GM12878 (cell line): ENCODE data around the gene MRTFB. TPM values are rescaled to one million over a fixed set of nuclear protein-coding genes. Genes with fewer than 3 reads are reported as not detected.

Experiments used
- ATAC-seq: fragments of 200-7000 bp; cut with Tn5 transposase; 3 replicates; pipeline ENCODE4 v1.9.1; 2020; ENCODE audit warnings: mild to moderate bottlenecking, moderate library complexity
- BruUV-seq: library from RNA; stranded (reverse); fragments of 400-500 nt; replicated peaks from 2 replicates; lab custom pipeline; 2021; lab: Mats Ljungman, UMichigan
- CTCF ChIA-PET: fragments of 300-600 bp; sonication (Branson Sonifier 250); formaldehyde crosslinking; extraction: SDS; loops from one replicate; lab custom pipeline; 2021; ENCODE audit warnings: inconsistent platforms; lab: Yijun Ruan, JAX
- POLR2A ChIA-PET: fragments of 350-600 bp; formaldehyde crosslinking; extraction: SDS; loops from one replicate; lab custom pipeline; 2021; ENCODE audit warnings: inconsistent platforms; lab: Charles Lee
- RAD21 ChIA-PET: fragments of 300-600 bp; sonication (Branson Sonifier 250); formaldehyde crosslinking; loops from one replicate; lab custom pipeline; 2023; ENCODE audit warnings: antibody characterized with exemption; ENCODE audit not compliant: unreplicated experiment; lab: Charles Lee
- SMC1A ChIA-PET: fragments of 300-600 bp; sonication (Branson Sonifier 250); formaldehyde crosslinking; loops from one replicate; lab custom pipeline; 2023; ENCODE audit not compliant: unreplicated experiment, uncharacterized antibody; lab: Charles Lee
- DNase-seq: peaks from one replicate; pipeline ENCODE4 v3.0.0-alpha.2; 2011; ENCODE audit warnings: low read depth, low spot score
- FAIRE-seq: peaks from 3 replicates; lab custom pipeline; 2011; peaks lifted over from hg19 to GRCh38; lab: Jason Lieb, UNC
- H2AFZ ChIP-seq: 2 replicates; pipeline ENCODE4 v1.6.0; 2011; ENCODE audit warnings: low read depth, low read length, control low read depth; ENCODE audit not compliant: control insufficient read depth
- H3K27ac ChIP-seq: 2 replicates; pipeline ENCODE4 v1.5.1; 2011; ENCODE audit warnings: control low read depth; ENCODE audit not compliant: control insufficient read depth, insufficient read depth
- H3K27me3 ChIP-seq, 2 experiments: replicated peaks in 1 of 2; 2 replicates each; pipeline versions ENCODE4 v1.6.0 to v1.6.1; 2011; ENCODE audit warnings: low read length in 1 of 2; ENCODE audit not compliant: control insufficient read depth in 2 of 2, insufficient read depth in 2 of 2
- H3K36me3 ChIP-seq, 2 experiments: 2 replicates each; pipeline ENCODE4 v1.5.1; 2011; ENCODE audit warnings: low read length in 1 of 2; ENCODE audit not compliant: control insufficient read depth in 2 of 2, insufficient read depth in 2 of 2
- H3K4me1 ChIP-seq: 2 replicates; pipeline ENCODE4 v1.6.1; 2011; ENCODE audit warnings: mild to moderate bottlenecking, low read length, moderate library complexity, mixed read lengths; ENCODE audit not compliant: control insufficient read depth, insufficient read depth
- H3K4me2 ChIP-seq: 2 replicates; pipeline ENCODE4 v1.6.0; 2011; ENCODE audit warnings: control low read depth; ENCODE audit not compliant: control insufficient read depth, insufficient read depth
- H3K4me3 ChIP-seq: fragments of 200-600 bp; sonication (generic); 2 replicates; pipeline ENCODE4 v1.5.1; 2016
- H3K79me2 ChIP-seq: 2 replicates; pipeline ENCODE4 v1.6.0; 2011; ENCODE audit warnings: low read length; ENCODE audit not compliant: control insufficient read depth, insufficient read depth
- H3K9ac ChIP-seq: 2 replicates; pipeline ENCODE4 v1.8.0; 2011; ENCODE audit warnings: low read length, control low read depth, mixed read lengths; ENCODE audit not compliant: control insufficient read depth, insufficient read depth
- H3K9me3 ChIP-seq: replicated peaks from 3 replicates; pipeline ENCODE4 v1.5.1; 2011; ENCODE audit warnings: mild to moderate bottlenecking, low read length; ENCODE audit not compliant: control insufficient read depth, insufficient read depth
- H4K20me1 ChIP-seq: 2 replicates; pipeline ENCODE4 v1.6.0; 2011; ENCODE audit not compliant: control insufficient read depth, insufficient read depth
- ATF3 ChIP-seq: IDR thresholded peaks from 2 replicates; pipeline ENCODE4 v1.6.1; 2011; ENCODE audit warnings: low read depth, mild to moderate bottlenecking, low read length, moderate library complexity, borderline replicate concordance; ENCODE audit errors: extremely low read depth
- CTCF ChIP-seq, 3 experiments: IDR thresholded peaks in 2 of 3; conservative IDR thresholded peaks in 1 of 3; 2 replicates each; pipeline ENCODE4 v1.5.1; 2011; ENCODE audit warnings: low read depth in 3 of 3, low read length in 3 of 3, mild to moderate bottlenecking in 3 of 3, control low read depth in 2 of 3, moderate library complexity in 2 of 3, inconsistent platforms in 1 of 3, mixed read lengths in 1 of 3; ENCODE audit not compliant: control insufficient read depth in 2 of 3, insufficient read depth in 1 of 3; ENCODE audit errors: extremely low read depth in 1 of 3
- FOXK2 ChIP-seq: fragments of 450-650 bp; IDR thresholded peaks from 2 replicates; pipeline ENCODE4 v1.6.1; 2017; ENCODE audit warnings: mild to moderate bottlenecking, moderate library complexity
- IRF3 ChIP-seq: fragments of 450-650 bp; IDR thresholded peaks from 2 replicates; pipeline ENCODE4 v1.6.1; 2014; ENCODE audit warnings: mild to moderate bottlenecking
- JUNB ChIP-seq: IDR thresholded peaks from 2 replicates; pipeline ENCODE4 v1.6.1; 2016; ENCODE audit warnings: antibody characterized with exemption, mild to moderate bottlenecking
- POLR2AphosphoS2 ChIP-seq: IDR thresholded peaks from 2 replicates; pipeline ENCODE4 v1.6.1; 2011; ENCODE audit warnings: low read depth, mild to moderate bottlenecking, low read length, improper control_type of control experiment, moderate library complexity
- RBBP5 ChIP-seq: fragments of 200-600 bp; sonication (generic); conservative IDR thresholded peaks from 2 replicates; pipeline ENCODE4 v1.6.1; 2016
- SUPT20H ChIP-seq: IDR thresholded peaks from 2 replicates; pipeline ENCODE4 v1.6.1; 2011; ENCODE audit warnings: low read depth, mild to moderate bottlenecking, low read length, moderate library complexity, borderline replicate concordance; ENCODE audit not compliant: control insufficient read depth
- in situ Hi-C: fragments of 300-500 bp; cut with MboI; formaldehyde crosslinking; loops from 9 replicates; pipeline ENCODE4 v1.14.3; 2018; ENCODE audit warnings: mixed read lengths
- intact Hi-C: fragments of 100-400 bp; cut with micrococcal nuclease; formaldehyde crosslinking; loops from one replicate; pipeline ENCODE4 v1.14.2; 2022; ENCODE audit not compliant: unreplicated experiment
- polyA plus RNA-seq, 11 experiments: library from polyadenylated mRNA; depleted of rRNA in 4 of 11; unstranded in 6 of 11; stranded (reverse) in 5 of 11; fragments of >200 nt; fragmentation: Nextera tagmentation in 4 of 11; fragmentation: Illumina TruSeq in 1 of 11; extraction: Ambion mirVana in 4 of 11; extraction: Trizol in 1 of 11; gene quantifications; 1 replicate in 1 of 11; 2 replicates in 10 of 11; pipeline versions ENCODE4 v1.2.1 to v1.2.3, GENCODE V29; 2011 to 2016; ENCODE audit warnings: inconsistent platforms in 2 of 11, missing spikeins in 2 of 11, low read depth in 1 of 11
- total RNA-seq, 4 experiments: library from RNA; depleted of rRNA in 3 of 4; stranded (reverse); fragments of >200 nt in 3 of 4; fragmentation: Illumina TruSeq in 1 of 4; extraction: Trizol in 1 of 4; gene quantifications; 2 replicates each; pipeline versions ENCODE4 v1.2.1 to v1.2.3, GENCODE V29; 2013 to 2021

The MRTFB gene
- total and polyA plus RNA-seq, 10 of the 15 experiments (the other 5 are each of a cell fraction or from before 2014, with no cell fraction given) = 2.1 to 14.3 (median 8.0) TPM

GRCh38 chr16:14202697-14203096 lies 131.6 kb downstream of the MRTFB start:
- FAIRE-seq = no peak
- H3K4me1 ChIP-seq = peaks cover 8% of the 10 kb centered on the region
- no peaks in the 10 kb centered on the region; the same call in 2 of the 3 replicates for H3K9me3 ChIP-seq
- no peak overlapping the region for H3K27ac ChIP-seq
- no peaks in the 10 kb centered on the region for H3K36me3 ChIP-seq
- SMC1A ChIA-PET = interaction anchor here (0.7 to 2.6 kb wide), 3 partner anchors 9 to 205 kb away, joined by 3 to 8 read pairs (median 3); no protein-coding TSS in a partner anchor
- CTCF ChIA-PET = interaction anchor here (1.5 to 2.5 kb wide), 4 partner anchors 12 to 278 kb away, joined by 4 to 8 read pairs (median 6); no protein-coding TSS in a partner anchor
- RAD21 ChIA-PET = no interaction called here
- no peak overlapping the region for H3K9ac ChIP-seq
- H3K4me2 ChIP-seq = no peak overlapping the region
- H3K4me3 ChIP-seq = no peak overlapping the region
- H3K27me3 ChIP-seq = no peaks in the 10 kb centered on the region
- in situ Hi-C loops (no loop called here), intact Hi-C loops (loop anchor here (2.0 kb wide), 1 partner anchor 246 kb away; no protein-coding TSS in a partner anchor)
- H4K20me1 ChIP-seq = no peaks in the 10 kb centered on the region
- H3K79me2 ChIP-seq = no peaks in the 10 kb centered on the region
- TF ChIP-seq IRF3 (no peak), SUPT20H (no peak), RBBP5 (no peak), JUNB (0 out of 2 replicates have a peak, but pooled peaks have one; percentile 32), CTCF (IDR thresholded peaks at IDR 0.05 in 2 of 3, conservative IDR thresholded peaks at IDR 0.05 in 1 of 3; ENCODE audit: control insufficient read depth in 2 of 3, extremely low read depth in 1 of 3, insufficient read depth in 1 of 3, low read depth in 3 of 3, low read length in 3 of 3) (peak in 1 of 3 experiments; percentile 37; a peak in 2 of 6 replicates), POLR2AphosphoS2 (no peak), FOXK2 (no peak), ATF3 (no peak)
- ATAC-seq = peak; percentile 71
- POLR2A ChIA-PET = no interaction called here
- H2AFZ ChIP-seq = peak overlapping the region; percentile 31
- DNase-seq = no peak
- BruUV-seq = no TSS peak
